Muscle layer of duodenum (tissue), 2 donors: ENCODE data around the gene DPM3.
"Not testable (repeated sequence)": the region's sequence is repeated elsewhere in the genome, so short reads cannot be mapped to it uniquely, and the experiment has no call there.

Experiments
- H3K27ac ChIP-seq: one replicate; pipeline ENCODE4 v1.7.0; 2013; ENCODE audit warnings: mild to moderate bottlenecking, low read length
- H3K27me3 ChIP-seq: one replicate; pipeline ENCODE4 v1.7.0; 2013; ENCODE audit warnings: low read depth, mild to moderate bottlenecking, control low read depth, low read length
- H3K36me3 ChIP-seq, 2 donors: one replicate each; pipeline ENCODE4 v1.7.0; 2013; ENCODE audit warnings: low read length in 2 of 2, control low read depth in 1 of 2, mild to moderate bottlenecking in 1 of 2; ENCODE audit not compliant: insufficient read depth in 2 of 2, control insufficient read depth in 1 of 2
- H3K4me1 ChIP-seq, 2 donors: one replicate each; pipeline ENCODE4 v1.7.0; 2013; ENCODE audit warnings: low read length in 2 of 2, mild to moderate bottlenecking in 2 of 2, control low read depth in 1 of 2, moderate library complexity in 1 of 2; ENCODE audit not compliant: insufficient read depth in 2 of 2, control insufficient read depth in 1 of 2
- H3K4me3 ChIP-seq, 2 donors: one replicate each; pipeline ENCODE4 v1.7.0; 2013; ENCODE audit warnings: low read length in 2 of 2, low read depth in 1 of 2, mild to moderate bottlenecking in 1 of 2
- H3K9me3 ChIP-seq, 2 donors: one replicate each; pipeline ENCODE4 v1.7.0; 2013; ENCODE audit warnings: low read length in 2 of 2, control low read depth in 1 of 2, mild to moderate bottlenecking in 1 of 2; ENCODE audit not compliant: control insufficient read depth in 1 of 2
- donor health status: healthy.

Gene DPM3, protein sequence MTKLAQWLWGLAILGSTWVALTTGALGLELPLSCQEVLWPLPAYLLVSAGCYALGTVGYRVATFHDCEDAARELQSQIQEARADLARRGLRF

DNA sequence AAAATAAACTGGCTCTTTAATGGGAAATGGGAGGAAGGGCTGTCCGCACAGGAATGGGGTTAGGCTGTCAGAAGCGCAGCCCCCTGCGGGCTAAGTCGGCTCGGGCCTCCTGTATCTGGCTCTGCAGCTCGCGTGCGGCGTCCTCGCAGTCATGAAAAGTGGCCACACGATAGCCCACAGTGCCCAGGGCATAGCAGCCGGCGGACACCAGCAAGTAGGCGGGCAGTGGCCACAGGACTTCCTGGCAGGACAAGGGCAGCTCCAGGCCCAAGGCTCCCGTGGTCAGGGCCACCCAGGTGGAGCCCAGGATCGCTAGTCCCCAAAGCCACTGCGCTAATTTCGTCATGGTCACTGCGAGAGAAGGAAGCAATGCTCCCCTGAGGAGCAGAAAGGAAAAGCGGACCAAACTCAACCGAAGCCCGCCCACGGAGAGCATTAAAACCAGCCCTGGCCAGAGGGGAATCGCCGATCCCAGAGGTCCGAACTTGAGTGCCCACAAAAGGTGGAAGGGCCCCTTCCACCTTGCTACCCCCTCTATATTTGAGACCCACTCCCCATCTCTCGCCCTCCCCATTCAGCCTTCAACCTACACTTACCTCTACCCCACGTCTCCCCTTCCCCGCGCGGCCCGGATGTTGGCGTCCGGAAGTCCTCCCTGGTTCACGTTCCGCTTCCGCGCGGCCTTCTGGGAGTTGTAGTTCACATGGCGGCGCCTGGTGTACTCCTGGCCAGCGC is at the start of gene DPM3:
Gene DPM3, minus strand, starts transcription at position 637 of the 735 bp plus-strand sequence. Its CDS starts 291 bp downstream, at position 346.
- Histone ChIP-seq H3K9me3 (no peaks in the 10 kb centered on the region), H3K4me1 (peaks cover 12 to 21% of the 10 kb centered on the region in 2 donors), H3K27ac (peak within 1 kb of the TSS; percentile 96), H3K36me3 (peaks cover 0 to 3% of the 10 kb centered on the region in 2 donors), H3K4me3 (peak within 1 kb of the TSS; percentile 73 to 90), H3K27me3 (no peaks in the 10 kb centered on the region)

DNA sequence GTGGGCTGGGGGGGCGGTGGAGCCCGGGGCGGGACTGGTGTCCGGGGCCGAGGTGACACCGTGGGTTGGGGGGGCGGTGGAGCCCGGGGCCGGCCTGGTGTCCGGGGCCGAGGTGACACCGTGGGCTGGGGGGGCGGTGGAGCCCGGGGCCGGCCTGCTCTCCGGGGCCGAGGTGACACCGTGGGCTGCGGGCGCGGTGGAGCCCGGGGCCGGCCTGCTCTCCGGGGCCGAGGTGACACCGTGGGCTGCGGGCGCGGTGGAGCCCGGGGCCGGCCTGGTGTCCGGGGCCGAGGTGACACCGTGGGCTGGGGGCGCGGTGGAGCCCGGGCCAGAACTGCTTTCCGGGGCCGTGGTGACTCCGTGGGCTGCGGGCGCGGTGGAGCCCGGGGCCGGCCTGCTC is 49.6 kb upstream of the DPM3 start:
- not testable (repeated sequence) for H3K9me3 ChIP-seq, H3K27me3 ChIP-seq, H3K27ac ChIP-seq, H3K4me3 ChIP-seq, H3K36me3 ChIP-seq
- peaks cover 3 to 14% of the 10 kb centered on the region in 2 donors for H3K4me1 ChIP-seq

DNA sequence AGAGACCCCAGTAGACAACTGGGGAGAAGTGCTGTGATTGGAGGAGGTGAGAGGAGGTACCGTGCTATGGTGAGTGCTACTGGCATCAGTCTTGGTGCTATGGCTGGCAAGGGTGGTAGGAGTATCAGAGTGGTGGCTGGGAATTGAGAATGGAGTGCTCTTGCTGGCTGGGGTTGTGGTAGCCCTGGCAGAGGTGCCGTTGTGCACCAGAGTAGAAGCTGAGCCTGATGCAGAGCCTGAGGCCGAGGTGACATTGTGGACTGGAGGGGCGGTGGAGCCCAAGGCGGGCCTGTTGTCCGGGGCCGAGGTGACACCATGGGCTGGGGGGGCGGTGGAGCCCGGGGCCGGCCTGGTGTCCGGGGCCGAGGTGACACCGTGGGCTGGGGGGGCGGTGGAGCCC is 47.9 kb upstream of the DPM3 start:
- Histone ChIP-seq H3K4me3 (no peak overlapping the region), H3K4me1 (peaks cover 0 to 3% of the 10 kb centered on the region in 2 donors), H3K27ac (no peak overlapping the region), H3K27me3 (no peaks in the 10 kb centered on the region), H3K9me3 (no peaks in the 10 kb centered on the region), H3K36me3 (no peaks in the 10 kb centered on the region)

DNA sequence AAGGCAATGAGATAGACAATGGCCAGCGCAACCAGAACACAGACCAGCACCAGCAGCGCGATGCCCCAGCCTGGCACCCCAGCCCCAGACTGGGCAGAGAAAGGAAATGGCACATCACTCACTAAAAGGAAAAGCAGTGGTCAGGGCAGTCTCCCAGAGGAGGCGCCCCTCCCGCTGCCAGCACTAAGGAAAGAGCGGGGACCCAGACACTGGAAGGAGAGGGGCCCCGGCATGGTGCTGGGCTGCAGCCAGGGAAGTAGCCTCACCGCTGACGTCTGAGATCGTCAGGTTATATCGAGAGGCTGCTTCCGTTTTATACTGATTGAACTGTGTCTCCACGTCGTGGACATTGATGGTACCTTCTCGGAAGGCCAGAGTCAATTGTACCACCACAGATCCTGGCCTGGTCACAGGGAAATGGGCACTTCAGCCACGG is 47.1 kb upstream of the DPM3 start:
- Histone ChIP-seq H3K36me3 (no peaks in the 10 kb centered on the region), H3K27me3 (no peaks in the 10 kb centered on the region), H3K9me3 (no peaks in the 10 kb centered on the region), H3K27ac (no peak overlapping the region), H3K4me1 (no peaks in the 10 kb centered on the region), H3K4me3 (no peak overlapping the region)

DNA sequence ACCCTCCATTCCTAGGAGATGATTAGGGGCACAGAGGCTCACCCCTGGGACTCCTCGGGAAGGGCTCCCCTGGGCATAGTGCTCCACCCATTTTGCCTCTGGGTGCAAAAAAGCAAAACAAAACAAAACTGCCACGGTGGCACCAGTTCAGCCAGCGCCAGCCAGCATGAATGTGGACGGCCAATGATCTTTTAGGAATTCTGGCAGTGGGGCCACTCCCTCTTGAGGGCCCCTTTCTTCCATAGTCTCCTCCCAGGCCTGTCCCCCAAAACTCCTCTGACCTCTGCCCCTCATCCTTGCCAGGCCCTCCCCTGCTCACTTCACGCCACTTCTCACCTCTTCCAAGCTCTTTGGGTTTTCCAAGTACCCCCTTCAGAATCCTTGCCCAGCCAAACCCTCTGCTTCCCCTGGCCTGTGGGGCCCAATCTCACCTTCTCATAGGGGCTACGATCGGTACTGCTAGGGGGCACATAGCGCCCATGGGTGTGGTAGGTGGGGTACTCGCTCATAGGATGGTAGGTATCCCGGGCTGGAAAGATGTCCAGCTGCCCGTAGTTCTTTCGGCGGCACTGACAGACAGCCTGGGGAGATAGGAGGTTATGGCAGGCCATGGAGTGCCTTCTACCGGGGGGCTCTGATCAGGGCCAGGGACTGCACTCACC is 46.6 kb upstream of the DPM3 start:
- no peaks in the 10 kb centered on the region for H3K4me1 ChIP-seq
- H3K9me3 ChIP-seq: no peaks in the 10 kb centered on the region
- H3K27me3 ChIP-seq: no peaks in the 10 kb centered on the region
- H3K36me3 ChIP-seq: no peaks in the 10 kb centered on the region
- H3K4me3 ChIP-seq: no peak overlapping the region
- H3K27ac ChIP-seq: peak overlapping the region; percentile 23

DNA sequence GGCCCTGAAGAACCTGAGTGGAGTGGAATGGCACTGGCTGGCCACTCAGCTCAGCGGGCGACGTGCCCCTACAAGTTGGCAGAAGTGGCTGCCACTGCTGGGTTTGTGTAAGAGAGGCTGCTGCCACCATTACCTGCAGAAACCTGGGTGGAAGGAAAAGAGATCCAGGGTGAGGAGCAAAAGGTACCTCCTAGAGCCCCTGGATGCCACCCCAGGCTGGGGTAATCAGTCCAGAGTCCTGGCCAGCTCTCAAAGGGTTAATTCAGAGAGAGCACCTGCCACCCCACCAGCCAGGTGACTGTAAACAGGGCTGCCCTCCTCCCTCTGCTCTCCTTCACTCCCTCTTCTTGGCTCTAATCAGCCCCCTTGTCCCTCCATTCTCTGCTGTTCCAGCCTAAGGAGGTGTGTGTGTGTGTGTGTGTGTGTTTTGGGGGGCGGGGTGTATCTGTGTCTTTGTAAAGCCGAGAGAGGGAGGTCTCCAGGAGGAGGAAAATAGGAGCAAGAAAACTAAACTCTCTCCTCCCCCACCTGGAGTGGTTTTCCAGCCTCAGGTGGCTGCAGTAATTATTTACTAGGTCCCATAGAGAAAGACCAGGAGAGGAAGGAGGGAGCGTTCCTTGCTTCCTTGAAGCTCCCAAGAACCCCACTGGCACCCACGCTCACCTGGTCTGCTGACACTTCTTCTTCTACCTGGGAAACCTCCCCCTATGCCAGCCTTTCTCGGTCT is 45.9 kb upstream of the DPM3 start:
- H3K27ac ChIP-seq: no peak overlapping the region
- H3K36me3 ChIP-seq: no peaks in the 10 kb centered on the region
- H3K4me1 ChIP-seq: no peaks in the 10 kb centered on the region
- H3K9me3 ChIP-seq: no peaks in the 10 kb centered on the region
- no peak overlapping the region for H3K4me3 ChIP-seq
- no peaks in the 10 kb centered on the region for H3K27me3 ChIP-seq

DNA sequence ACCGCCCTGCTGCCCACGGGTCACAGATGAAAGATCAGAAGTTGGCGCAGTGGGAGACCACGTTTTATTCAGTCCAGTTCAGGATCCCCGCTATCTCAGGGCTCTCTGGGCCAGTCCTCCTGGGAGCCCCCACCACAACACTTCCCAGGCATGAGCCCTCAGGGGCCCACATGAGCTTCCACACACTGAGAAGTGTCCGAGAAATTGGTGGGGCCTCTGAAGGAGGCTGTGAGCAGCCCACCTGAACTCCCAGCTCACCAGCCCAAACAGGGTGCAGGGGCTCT is 45.4 kb upstream of the DPM3 start:
- Histone ChIP-seq H3K9me3 (no peaks in the 10 kb centered on the region), H3K4me3 (no peak overlapping the region), H3K36me3 (no peaks in the 10 kb centered on the region), H3K4me1 (no peaks in the 10 kb centered on the region), H3K27ac (no peak overlapping the region), H3K27me3 (no peaks in the 10 kb centered on the region)

DNA sequence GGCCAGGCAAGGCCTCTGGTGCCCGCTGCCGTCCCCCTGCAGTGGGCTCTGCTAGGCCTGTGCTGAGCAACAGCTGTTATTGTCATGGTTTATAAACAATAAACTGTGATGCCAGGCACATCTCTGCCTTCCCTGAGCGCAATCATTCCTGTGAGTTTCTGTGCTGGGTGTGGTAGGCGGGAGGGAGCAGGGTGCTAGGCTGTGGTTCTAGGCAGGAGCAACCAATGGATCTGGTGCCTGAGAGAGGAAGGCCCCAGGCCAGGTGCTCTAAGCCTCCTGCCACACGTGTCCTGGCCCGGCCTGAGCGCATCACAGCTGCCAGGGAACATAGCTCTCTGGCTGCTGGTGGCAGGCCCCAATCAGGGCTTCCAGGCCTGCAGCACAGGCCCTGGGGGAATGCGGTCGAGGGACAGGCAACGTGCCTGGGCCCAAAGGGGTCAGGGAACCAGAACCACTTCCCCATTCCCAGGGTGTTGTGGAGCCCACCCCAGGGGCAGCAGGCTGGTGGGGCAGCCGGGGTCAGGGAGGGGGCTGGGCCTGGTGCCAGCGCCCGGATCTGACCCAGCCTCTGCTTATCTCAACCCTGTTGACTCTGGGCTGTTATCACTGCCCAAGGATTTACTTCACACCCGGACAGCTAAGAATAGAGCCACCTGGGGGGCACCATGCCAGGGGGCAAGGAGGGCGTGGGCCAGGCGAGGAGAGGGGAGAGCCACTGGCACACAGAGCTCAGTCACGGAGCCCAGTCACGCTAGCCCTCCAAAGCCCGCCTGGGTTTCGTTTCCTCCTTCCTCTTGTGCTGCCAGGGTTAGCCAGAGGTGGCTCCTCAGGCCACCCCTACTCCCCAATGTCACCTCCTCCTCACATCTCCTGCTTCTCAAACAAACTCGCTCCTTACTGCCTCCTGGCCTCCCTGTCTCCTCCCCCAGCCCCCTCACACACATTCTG is 44.8 kb upstream of the DPM3 start:
- no peaks in the 10 kb centered on the region for H3K4me1 ChIP-seq
- no peaks in the 10 kb centered on the region for H3K27me3 ChIP-seq
- no peaks in the 10 kb centered on the region for H3K9me3 ChIP-seq
- no peak overlapping the region for H3K4me3 ChIP-seq
- H3K36me3 ChIP-seq: no peaks in the 10 kb centered on the region
- H3K27ac ChIP-seq: no peak overlapping the region

DNA sequence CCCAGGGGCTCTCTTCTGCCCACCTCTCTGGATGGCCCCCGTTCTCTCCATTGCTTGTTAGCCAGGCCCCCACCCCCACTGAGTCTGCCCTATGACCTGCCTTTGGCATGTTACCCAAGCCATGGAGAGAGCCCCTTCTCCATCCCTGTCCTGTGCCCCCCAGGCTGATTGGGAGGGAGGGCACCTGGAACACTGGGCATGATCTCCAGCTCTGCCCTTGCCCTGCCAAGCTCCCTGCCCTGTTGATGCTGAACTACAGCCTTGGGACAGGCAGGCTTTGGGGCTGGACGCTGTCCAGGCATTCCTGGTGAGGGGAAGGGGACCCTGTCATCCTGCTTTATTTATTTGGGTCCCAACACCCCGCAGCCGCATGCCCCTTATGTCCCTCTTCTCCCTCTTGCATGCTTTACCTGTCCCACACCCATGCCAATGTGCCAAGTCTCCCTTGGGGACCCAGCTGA is 44.0 kb upstream of the DPM3 start:
- no peak overlapping the region for H3K27ac ChIP-seq
- H3K4me1 ChIP-seq: no peaks in the 10 kb centered on the region
- H3K9me3 ChIP-seq: no peaks in the 10 kb centered on the region
- H3K27me3 ChIP-seq: no peaks in the 10 kb centered on the region
- no peak overlapping the region for H3K4me3 ChIP-seq
- H3K36me3 ChIP-seq: no peaks in the 10 kb centered on the region

DNA sequence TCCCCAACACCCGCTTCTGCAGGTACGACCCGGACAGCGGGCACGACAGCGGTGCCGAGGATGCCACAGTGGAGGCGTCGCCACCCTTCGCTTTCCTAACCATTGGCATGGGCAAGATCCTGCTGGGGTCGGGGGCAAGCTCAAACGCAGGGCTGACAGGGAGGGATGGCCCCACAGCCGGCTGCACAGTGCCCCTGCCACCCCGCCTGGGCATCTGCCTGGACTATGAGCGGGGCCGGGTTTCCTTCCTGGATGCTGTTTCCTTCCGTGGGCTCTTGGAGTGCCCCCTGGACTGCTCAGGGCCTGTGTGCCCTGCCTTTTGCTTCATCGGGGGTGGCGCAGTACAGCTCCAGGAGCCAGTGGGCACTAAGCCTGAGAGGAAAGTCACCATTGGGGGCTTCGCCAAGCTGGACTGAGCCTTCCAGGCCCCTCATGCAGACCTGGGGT is 43.5 kb upstream of the DPM3 start:
- no peak overlapping the region for H3K4me3 ChIP-seq
- no peaks in the 10 kb centered on the region for H3K4me1 ChIP-seq
- H3K27me3 ChIP-seq: no peaks in the 10 kb centered on the region
- H3K9me3 ChIP-seq: no peaks in the 10 kb centered on the region
- H3K27ac ChIP-seq: no peak overlapping the region
- H3K36me3 ChIP-seq: no peaks in the 10 kb centered on the region
